ENCODE results near the gene ZSCAN5B. TPM values are rescaled to one million over a fixed set of nuclear protein-coding genes. Genes with fewer than 3 reads are reported as not detected.

Gene ZSCAN5B
- total and polyA plus RNA-seq, 2 of the 13 experiments (the other 11 are each of a cell fraction or from before 2014, with no cell fraction given): not detected

DNA sequence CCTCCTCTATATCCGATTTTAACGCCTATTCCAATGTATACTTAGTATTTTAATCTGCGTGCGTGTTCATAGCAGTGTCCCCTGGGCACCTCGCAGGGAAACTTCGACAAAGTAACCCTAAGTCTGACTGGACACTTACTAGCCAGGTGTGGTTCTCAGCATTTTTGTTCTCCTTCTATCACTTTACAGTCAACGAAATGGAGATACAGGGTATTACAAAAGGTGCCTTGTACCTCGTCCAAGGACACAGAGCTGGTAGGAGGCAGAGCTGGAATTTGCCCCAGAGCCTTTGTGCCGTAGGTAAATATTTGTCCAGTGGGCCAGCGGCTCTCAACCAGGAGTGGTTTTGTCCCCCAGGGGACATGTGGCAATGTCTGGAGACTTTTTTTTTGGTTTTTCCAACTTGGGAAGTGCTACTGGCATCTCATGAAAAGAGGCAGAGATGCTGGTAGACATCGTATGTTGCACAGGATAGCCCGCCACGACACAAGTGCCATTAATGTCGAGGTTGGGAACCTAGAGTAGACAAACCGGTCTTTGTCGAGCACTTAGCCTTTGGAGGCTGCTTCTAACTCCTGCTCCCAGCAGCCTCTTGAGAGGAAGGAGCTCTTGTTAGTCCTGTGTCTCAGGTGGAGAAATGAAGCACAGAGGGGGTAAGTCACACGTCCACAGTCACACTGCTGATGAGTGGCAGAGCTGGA, 55.3 kb downstream of the ZSCAN5B start (continued):
- TF ChIP-seq GTF3A (CRISPR knock-in tag; conservative IDR thresholded peaks at IDR 0.05) (no peak), TCF7L2 (IDR thresholded peaks at IDR 0.05; ENCODE audit: low read depth, low read length) (no peak), ZBTB44 (CRISPR knock-in tag; IDR thresholded peaks at IDR 0.05) (no peak), ZBED4 (CRISPR knock-in tag; IDR thresholded peaks at IDR 0.05; ENCODE audit: borderline replicate concordance) (no peak; the same call in 1 of the 2 replicates), SMARCE1 (IDR thresholded peaks at IDR 0.05; ENCODE audit: borderline replicate concordance) (no peak), ZNF101 (CRISPR knock-in tag; IDR thresholded peaks at IDR 0.05; ENCODE audit: borderline replicate concordance, low read depth) (no peak), ZBTB21 (CRISPR knock-in tag; IDR thresholded peaks at IDR 0.05) (no peak), PHF21A (CRISPR knock-in tag; IDR thresholded peaks at IDR 0.05) (peak; percentile 86), ZSCAN9 (CRISPR knock-in tag; IDR thresholded peaks at IDR 0.05; ENCODE audit: borderline replicate concordance) (peak; percentile 58; the same call in 1 of the 2 replicates), TFAP4 (IDR thresholded peaks at IDR 0.05; ENCODE audit: borderline replicate concordance, low read depth) (peak; percentile 78; the same call in 1 of the 2 replicates), ZNF274 (CRISPR knock-in tag; IDR thresholded peaks at IDR 0.05) (no peak), RXRA (CRISPR knock-in tag; IDR thresholded peaks at IDR 0.05) (peak; percentile 68; the same call in 1 of the 2 replicates)
- TF ChIP-seq, protein P1, sequence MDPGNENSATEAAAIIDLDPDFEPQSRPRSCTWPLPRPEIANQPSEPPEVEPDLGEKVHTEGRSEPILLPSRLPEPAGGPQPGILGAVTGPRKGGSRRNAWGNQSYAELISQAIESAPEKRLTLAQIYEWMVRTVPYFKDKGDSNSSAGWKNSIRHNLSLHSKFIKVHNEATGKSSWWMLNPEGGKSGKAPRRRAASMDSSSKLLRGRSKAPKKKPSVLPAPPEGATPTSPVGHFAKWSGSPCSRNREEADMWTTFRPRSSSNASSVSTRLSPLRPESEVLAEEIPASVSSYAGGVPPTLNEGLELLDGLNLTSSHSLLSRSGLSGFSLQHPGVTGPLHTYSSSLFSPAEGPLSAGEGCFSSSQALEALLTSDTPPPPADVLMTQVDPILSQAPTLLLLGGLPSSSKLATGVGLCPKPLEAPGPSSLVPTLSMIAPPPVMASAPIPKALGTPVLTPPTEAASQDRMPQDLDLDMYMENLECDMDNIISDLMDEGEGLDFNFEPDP (CRISPR knock-in tag; conservative IDR thresholded peaks at IDR 0.05): no peak
- TF ChIP-seq, protein P2, sequence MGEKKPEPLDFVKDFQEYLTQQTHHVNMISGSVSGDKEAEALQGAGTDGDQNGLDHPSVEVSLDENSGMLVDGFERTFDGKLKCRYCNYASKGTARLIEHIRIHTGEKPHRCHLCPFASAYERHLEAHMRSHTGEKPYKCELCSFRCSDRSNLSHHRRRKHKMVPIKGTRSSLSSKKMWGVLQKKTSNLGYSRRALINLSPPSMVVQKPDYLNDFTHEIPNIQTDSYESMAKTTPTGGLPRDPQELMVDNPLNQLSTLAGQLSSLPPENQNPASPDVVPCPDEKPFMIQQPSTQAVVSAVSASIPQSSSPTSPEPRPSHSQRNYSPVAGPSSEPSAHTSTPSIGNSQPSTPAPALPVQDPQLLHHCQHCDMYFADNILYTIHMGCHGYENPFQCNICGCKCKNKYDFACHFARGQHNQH (CRISPR knock-in tag; IDR thresholded peaks at IDR 0.05): peak; percentile 90
- TF ChIP-seq, protein P3, sequence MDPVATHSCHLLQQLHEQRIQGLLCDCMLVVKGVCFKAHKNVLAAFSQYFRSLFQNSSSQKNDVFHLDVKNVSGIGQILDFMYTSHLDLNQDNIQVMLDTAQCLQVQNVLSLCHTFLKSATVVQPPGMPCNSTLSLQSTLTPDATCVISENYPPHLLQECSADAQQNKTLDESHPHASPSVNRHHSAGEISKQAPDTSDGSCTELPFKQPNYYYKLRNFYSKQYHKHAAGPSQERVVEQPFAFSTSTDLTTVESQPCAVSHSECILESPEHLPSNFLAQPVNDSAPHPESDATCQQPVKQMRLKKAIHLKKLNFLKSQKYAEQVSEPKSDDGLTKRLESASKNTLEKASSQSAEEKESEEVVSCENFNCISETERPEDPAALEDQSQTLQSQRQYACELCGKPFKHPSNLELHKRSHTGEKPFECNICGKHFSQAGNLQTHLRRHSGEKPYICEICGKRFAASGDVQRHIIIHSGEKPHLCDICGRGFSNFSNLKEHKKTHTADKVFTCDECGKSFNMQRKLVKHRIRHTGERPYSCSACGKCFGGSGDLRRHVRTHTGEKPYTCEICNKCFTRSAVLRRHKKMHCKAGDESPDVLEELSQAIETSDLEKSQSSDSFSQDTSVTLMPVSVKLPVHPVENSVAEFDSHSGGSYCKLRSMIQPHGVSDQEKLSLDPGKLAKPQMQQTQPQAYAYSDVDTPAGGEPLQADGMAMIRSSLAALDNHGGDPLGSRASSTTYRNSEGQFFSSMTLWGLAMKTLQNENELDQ (CRISPR knock-in tag; IDR thresholded peaks at IDR 0.05; ENCODE audit: borderline replicate concordance): no peak
- TF ChIP-seq, protein P4, sequence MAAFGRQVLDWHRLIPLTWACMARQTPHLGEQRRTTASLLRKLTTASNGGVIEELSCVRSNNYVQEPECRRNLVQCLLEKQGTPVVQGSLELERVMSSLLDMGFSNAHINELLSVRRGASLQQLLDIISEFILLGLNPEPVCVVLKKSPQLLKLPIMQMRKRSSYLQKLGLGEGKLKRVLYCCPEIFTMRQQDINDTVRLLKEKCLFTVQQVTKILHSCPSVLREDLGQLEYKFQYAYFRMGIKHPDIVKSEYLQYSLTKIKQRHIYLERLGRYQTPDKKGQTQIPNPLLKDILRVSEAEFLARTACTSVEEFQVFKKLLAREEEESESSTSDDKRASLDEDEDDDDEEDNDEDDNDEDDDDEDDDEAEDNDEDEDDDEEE (CRISPR knock-in tag; IDR thresholded peaks at IDR 0.05): 0 out of 2 replicates have a peak, but pooled peaks have one; percentile 33
